Neutrophil (primary cell): ENCODE results near the gene POLR1D.

ENCODE experiments used
- H3K27ac ChIP-seq: fragments of 200-600 bp; sonication (generic); 2 replicates; pipeline ENCODE4 v1.5.1; 2016; ENCODE audit warnings: mild to moderate bottlenecking, moderate library complexity
- H3K27me3 ChIP-seq: fragments of 200-600 bp; sonication (generic); 2 replicates; pipeline ENCODE4 v1.6.0; 2016; ENCODE audit warnings: mild to moderate bottlenecking
- H3K36me3 ChIP-seq: fragments of 200-600 bp; sonication (generic); 2 replicates; pipeline ENCODE4 v1.5.1; 2017
- H3K4me1 ChIP-seq, 2 experiments: fragments of 200-600 bp in 1 of 2; sonication (generic) in 1 of 2; 1 replicate in 1 of 2; 2 replicates in 1 of 2; pipeline versions ENCODE4 v1.5.1 to v1.6.1; 2013 to 2016; ENCODE audit warnings: low read depth in 1 of 2, low read length in 1 of 2, mild to moderate bottlenecking in 1 of 2, moderate library complexity in 1 of 2; ENCODE audit not compliant: control insufficient read depth in 1 of 2, insufficient read depth in 1 of 2
- H3K4me3 ChIP-seq, 2 experiments: fragments of 200-600 bp in 1 of 2; sonication (generic) in 1 of 2; 1 replicate in 1 of 2; 2 replicates in 1 of 2; pipeline ENCODE4 v1.5.1; 2013 to 2016; ENCODE audit warnings: low read depth in 1 of 2, low read length in 1 of 2, mild to moderate bottlenecking in 1 of 2, moderate library complexity in 1 of 2
- H3K9me3 ChIP-seq: fragments of 200-600 bp; sonication (generic); 2 replicates; pipeline ENCODE4 v1.5.1; 2016
- CTCF ChIP-seq: fragments of 200-600 bp; sonication (generic); IDR thresholded peaks from 2 replicates; pipeline ENCODE4 v1.5.1; 2016; ENCODE audit warnings: antibody characterized with exemption

Gene POLR1D

GRCh38 chr13:27666951-27667350 lies 45.3 kb downstream of the POLR1D start:
- Histone ChIP-seq H3K27ac (no peak overlapping the region), H3K4me3 (no peak overlapping the region), H3K4me1 (no peaks in the 10 kb centered on the region), H3K27me3 (no peaks in the 10 kb centered on the region), H3K9me3 (no peaks in the 10 kb centered on the region), H3K36me3 (peaks cover 20% of the 10 kb centered on the region)
- no peak for TF ChIP-seq CTCF

- H3K27ac ChIP-seq = no peak overlapping the region
- peaks cover 20% of the 10 kb centered on the region for H3K36me3 ChIP-seq
- no peaks in the 10 kb centered on the region for H3K27me3 ChIP-seq
- TF ChIP-seq CTCF = no peak
- H3K9me3 ChIP-seq = no peaks in the 10 kb centered on the region
- H3K4me1 ChIP-seq = no peaks in the 10 kb centered on the region
- no peak overlapping the region for H3K4me3 ChIP-seq
Observed at GRCh38 chr13:27667946-27668345, 46.3 kb downstream of the POLR1D start.

- Histone ChIP-seq H3K27ac (no peak overlapping the region), H3K36me3 (peaks cover 18% of the 10 kb centered on the region), H3K9me3 (no peaks in the 10 kb centered on the region), H3K4me1 (no peaks in the 10 kb centered on the region), H3K4me3 (no peak overlapping the region), H3K27me3 (no peaks in the 10 kb centered on the region)
- no peak for TF ChIP-seq CTCF
Observed at GRCh38 chr13:27670861-27671260, 49.2 kb downstream of the POLR1D start.

GRCh38 chr13:27672025-27672424 lies 50.3 kb downstream of the POLR1D start:
- Histone ChIP-seq H3K27me3 (no peaks in the 10 kb centered on the region), H3K27ac (no peak overlapping the region), H3K36me3 (peaks cover 10% of the 10 kb centered on the region), H3K4me1 (no peaks in the 10 kb centered on the region), H3K9me3 (no peaks in the 10 kb centered on the region), H3K4me3 (no peak overlapping the region)
- TF ChIP-seq CTCF = no peak
